ENCODE results near the gene NOL6. TPM values are rescaled to one million over a fixed set of nuclear protein-coding genes. Genes with fewer than 3 reads are reported as not detected.

The NOL6 gene
- total RNA-seq, 1 experiment from 2014 or later, result 64.4 TPM

DNA sequence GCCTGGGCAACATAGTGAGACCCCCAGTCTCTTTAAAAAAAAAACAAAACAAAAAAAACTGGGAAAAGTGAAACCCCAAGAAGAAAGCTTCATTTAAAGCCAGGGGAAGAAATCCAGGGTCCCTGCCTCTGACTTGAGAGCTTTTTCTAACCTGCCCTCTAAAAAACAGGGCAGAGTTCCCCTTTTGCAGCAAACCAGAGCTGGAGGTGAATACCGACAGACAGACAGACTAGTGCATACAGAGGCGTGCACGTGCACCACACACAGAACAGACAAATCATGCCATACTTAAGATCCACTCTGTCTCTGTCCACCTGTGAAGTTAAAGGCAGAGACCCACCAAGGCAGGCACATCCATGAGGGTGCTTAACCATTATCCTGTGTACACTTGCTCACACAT, 14.6 kb downstream of the NOL6 start:
- H2BK120ac ChIP-seq (ENCODE audit: low read depth, low read length, poor library complexity, severe bottlenecking), result no peak overlapping the region
- no peak overlapping the region; a peak in 1 of 7 replicates for H3K27ac Mint-ChIP-seq
- no peak overlapping the region for H4K8ac ChIP-seq (replicated peaks; ENCODE audit: insufficient read length, low read depth, low read length)
- no peak overlapping the region for H3K4me3 Mint-ChIP-seq
- no peak overlapping the region for H3K9ac ChIP-seq (ENCODE audit: extremely low read depth, insufficient read length, low read length)
- H3K18ac ChIP-seq (ENCODE audit: insufficient read length, low read depth, low read length), result no peak overlapping the region
- no peak overlapping the region for H3T11ph ChIP-seq (ENCODE audit: low read length)
- no peak overlapping the region for H3K23ac ChIP-seq (ENCODE audit: insufficient read length, low read depth, low read length)
- H2AFZ ChIP-seq (ENCODE audit: low read length), result no peak overlapping the region
- no peak overlapping the region for H3K27ac ChIP-seq (ENCODE audit: insufficient read length, low read depth, low read length)
- H3K4me1 Mint-ChIP-seq, result peaks cover 0 to 4% of the 10 kb centered on the region in 2 experiments; a peak in 1 of 4 replicates
- no peak overlapping the region for H2BK20ac ChIP-seq (ENCODE audit: low read depth, low read length, poor library complexity, severe bottlenecking)
- no peaks in the 10 kb centered on the region for H3K9me3 Mint-ChIP-seq
- H2BK15ac ChIP-seq (ENCODE audit: low read depth, low read length), result no peak overlapping the region
- H4K91ac ChIP-seq (ENCODE audit: insufficient read length, low read depth, low read length), result no peak overlapping the region
- H3K4me1 ChIP-seq (ENCODE audit: insufficient read depth, low read length), result no peaks in the 10 kb centered on the region
- no peaks in the 10 kb centered on the region for H3K79me2 ChIP-seq (ENCODE audit: insufficient read depth, low read length)
- no peaks in the 10 kb centered on the region for H3K9me3 ChIP-seq (ENCODE audit: control insufficient read depth, low read depth, low read length)
- no CpG with 5 or more reads among the region's 3 CpGs for WGBS (ENCODE audit: extremely low coverage, insufficient read length, low lambda C conversion rate)
- H2AK5ac ChIP-seq (ENCODE audit: insufficient read length, low read length), result no peak overlapping the region
- H2BK12ac ChIP-seq (ENCODE audit: insufficient read length, low read depth, low read length), result no peak overlapping the region
- H3K36me3 Mint-ChIP-seq (ENCODE audit: insufficient read depth in 1 of 3, low read depth in 3 of 3), result peaks cover 14 to 38% (median 30%) of the 10 kb centered on the region in 3 experiments; a peak in 6 of 7 replicates
- no peaks in the 10 kb centered on the region for H3K23me2 ChIP-seq (ENCODE audit: insufficient read length, low read depth, low read length, poor library complexity, severe bottlenecking)
- no peaks in the 10 kb centered on the region for H4K20me1 ChIP-seq (ENCODE audit: control insufficient read depth, insufficient read depth, insufficient read length)
- H3K4me2 ChIP-seq (ENCODE audit: insufficient read depth, insufficient read length, low read length), result no peak overlapping the region
- no peak overlapping the region for H3K14ac ChIP-seq (ENCODE audit: insufficient read depth, low read length)
- no peak overlapping the region for H2BK5ac ChIP-seq (ENCODE audit: insufficient read length, low read length)
- no peaks in the 10 kb centered on the region; the same call in 1 of the 2 replicates for H3K27me3 Mint-ChIP-seq (ENCODE audit: low read depth)
- TF ChIP-seq CTCF (conservative IDR thresholded peaks at IDR 0.05), result no peak
- no peaks in the 10 kb centered on the region for H3K27me3 ChIP-seq (ENCODE audit: insufficient read depth, low read length)
- no peak overlapping the region for H4K5ac ChIP-seq (ENCODE audit: insufficient read length, low read depth, low read length)
- DNase-seq, result no peak
- no peak overlapping the region for H3K4ac ChIP-seq (ENCODE audit: low read depth, low read length)
- no peaks in the 10 kb centered on the region for H3K79me1 ChIP-seq (ENCODE audit: insufficient read depth, low read depth, low read length, poor library complexity, severe bottlenecking)
- H3K56ac ChIP-seq (ENCODE audit: insufficient read length, low read depth, low read length), result no peak overlapping the region

Measured in H9 (cell line).